Breast epithelium (tissue), 3 donors: Measurements from ENCODE around the gene SLIT1.

ENCODE experiments used
- POLR2A ChIP-seq: fragments of 450-650 bp; IDR thresholded peaks from one replicate; pipeline ENCODE4 v1.6.1; 2016; ENCODE audit warnings: antibody characterized with exemption, mild to moderate bottlenecking, moderate library complexity
- POLR2AphosphoS5 ChIP-seq, 3 donors: sonication (generic); formaldehyde crosslinking; IDR thresholded peaks; one replicate each; pipeline ENCODE4 v1.6.1; 2017; ENCODE audit warnings: antibody characterized with exemption in 3 of 3
- TF ChIP-seq, protein P1 (sequence below), 3 donors: fragments of 450-650 bp; IDR thresholded peaks; one replicate each; pipeline ENCODE4 v1.5.1; 2016 to 2017; ENCODE audit warnings: antibody characterized with exemption in 3 of 3, mild to moderate bottlenecking in 3 of 3, moderate library complexity in 3 of 3

DNA sequence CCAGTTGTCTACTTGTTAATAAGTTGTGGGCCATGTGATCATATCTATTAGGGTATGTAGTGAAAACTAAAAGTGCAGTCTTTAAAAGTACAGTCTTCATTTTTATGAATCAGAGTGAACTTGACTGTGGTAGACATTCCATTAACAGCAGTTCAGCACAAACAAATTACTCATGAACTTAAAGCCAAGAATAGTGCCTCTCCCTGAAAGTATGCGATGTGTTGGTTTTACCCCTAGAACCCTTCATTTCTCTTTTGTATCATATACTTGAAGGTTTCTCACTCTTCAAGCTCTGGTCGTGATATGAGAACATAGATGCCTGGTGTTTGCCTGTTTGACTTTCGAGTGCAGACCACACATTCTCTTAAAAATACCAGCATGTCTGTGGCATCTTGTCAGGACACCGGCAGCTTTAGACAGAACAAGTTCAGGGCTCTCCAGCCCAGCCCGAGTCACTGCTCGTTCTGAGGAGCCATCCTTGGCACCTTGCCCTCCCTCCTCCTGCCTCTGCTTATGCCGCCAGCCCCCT, 194.4 kb downstream of the SLIT1 start:
- TF ChIP-seq, protein P1, sequence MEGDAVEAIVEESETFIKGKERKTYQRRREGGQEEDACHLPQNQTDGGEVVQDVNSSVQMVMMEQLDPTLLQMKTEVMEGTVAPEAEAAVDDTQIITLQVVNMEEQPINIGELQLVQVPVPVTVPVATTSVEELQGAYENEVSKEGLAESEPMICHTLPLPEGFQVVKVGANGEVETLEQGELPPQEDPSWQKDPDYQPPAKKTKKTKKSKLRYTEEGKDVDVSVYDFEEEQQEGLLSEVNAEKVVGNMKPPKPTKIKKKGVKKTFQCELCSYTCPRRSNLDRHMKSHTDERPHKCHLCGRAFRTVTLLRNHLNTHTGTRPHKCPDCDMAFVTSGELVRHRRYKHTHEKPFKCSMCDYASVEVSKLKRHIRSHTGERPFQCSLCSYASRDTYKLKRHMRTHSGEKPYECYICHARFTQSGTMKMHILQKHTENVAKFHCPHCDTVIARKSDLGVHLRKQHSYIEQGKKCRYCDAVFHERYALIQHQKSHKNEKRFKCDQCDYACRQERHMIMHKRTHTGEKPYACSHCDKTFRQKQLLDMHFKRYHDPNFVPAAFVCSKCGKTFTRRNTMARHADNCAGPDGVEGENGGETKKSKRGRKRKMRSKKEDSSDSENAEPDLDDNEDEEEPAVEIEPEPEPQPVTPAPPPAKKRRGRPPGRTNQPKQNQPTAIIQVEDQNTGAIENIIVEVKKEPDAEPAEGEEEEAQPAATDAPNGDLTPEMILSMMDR (IDR thresholded peaks at IDR 0.05), result no peak
- TF ChIP-seq POLR2AphosphoS5 (IDR thresholded peaks at IDR 0.05) (no peak), POLR2A (no peak)
